Measurements from ENCODE around the gene CALM3.
A peak's percentile ranks its signal among the peaks of the same experiment; 100 is the strongest.
"Not testable (repeated sequence)": the region's sequence is repeated elsewhere in the genome, so short reads cannot be mapped to it uniquely, and the experiment has no call there.

Gene CALM3

GRCh38 chr19:46601318-46602224 is at the start of gene CALM3:
CALM3 (plus strand) TSS chr19:46601330; CDS start chr19:46601435, 105 bp downstream.
- DNase-seq = peak; percentile 24

- DNase-seq = no peak
These were observed 48.2 kb upstream of the CALM3 start for GRCh38 chr19:46552891-46553290.

DNA sequence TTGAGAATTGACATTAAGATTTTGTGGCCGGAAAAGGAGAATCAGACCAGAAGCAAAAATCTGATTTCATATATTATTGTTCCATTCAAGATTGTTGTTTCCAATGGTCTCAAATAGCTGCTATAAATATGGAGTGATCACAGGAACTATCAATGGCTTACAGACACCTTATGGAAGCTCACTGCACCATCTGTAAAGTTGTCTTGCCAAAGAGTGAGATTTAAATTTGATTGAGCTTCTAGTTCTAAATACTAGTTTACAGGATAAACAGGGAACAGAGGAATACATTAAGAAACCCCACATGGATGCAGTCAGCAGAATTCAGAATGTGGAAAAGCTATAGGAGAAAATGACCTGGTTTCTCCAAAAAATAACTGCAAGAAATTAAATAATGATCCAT is 47.0 kb upstream of the CALM3 start:
- no peak for DNase-seq

DNA sequence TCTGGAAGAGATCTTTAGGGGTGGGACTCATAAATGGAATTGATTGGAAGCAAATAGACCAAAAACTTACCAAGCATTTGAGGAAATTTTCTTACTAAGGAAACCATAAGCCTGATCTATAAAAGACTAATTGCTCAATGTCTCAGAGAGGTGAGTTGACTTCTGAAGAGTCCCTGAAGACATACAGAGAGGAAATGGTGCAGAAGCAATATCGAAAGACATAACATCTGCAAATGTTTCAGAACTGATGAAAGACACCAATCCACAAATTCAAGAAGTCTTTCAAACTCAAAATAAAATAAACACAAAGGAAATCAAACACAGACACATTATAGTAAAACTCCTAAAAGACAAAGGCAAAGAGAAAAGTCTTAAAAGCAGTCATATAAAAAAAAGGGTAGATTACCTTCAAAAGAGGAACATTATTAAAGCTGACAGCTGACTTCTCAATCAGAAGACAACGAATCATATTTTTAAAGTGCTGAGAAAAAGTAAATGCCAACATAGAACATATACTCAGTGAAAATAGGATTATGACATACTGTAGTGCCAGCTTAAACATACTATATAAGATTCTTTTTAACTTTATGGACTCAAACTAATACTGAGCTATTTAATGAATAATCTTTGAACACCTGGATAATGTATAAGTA is 45.4 kb upstream of the CALM3 start:
- DNase-seq = no peak

- not testable (repeated sequence) for DNase-seq
These were observed 44.7 kb upstream of the CALM3 start for GRCh38 chr19:46556471-46556870.

- no peak for DNase-seq
These were observed 41.9 kb upstream of the CALM3 start for GRCh38 chr19:46559203-46559602.

DNA sequence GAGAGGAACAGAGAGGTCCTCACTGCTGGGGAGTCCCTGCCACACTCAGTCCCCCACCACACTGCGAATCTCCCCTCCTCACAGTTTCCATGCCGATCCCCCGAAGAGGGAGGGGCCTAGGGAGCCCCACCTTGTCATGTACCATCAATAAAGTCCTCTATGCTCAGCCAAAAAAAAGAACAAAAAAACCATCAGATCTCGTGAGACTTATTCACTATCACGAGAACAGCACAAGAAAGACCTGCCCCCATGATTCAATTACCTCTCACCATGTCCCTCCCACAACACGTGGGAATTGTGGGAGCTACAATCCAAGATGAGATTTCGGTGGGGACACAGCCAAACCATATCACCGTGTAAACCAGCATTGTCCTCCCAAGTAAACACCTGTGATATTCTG is 41.5 kb upstream of the CALM3 start:
- not testable (repeated sequence) for DNase-seq

DNA sequence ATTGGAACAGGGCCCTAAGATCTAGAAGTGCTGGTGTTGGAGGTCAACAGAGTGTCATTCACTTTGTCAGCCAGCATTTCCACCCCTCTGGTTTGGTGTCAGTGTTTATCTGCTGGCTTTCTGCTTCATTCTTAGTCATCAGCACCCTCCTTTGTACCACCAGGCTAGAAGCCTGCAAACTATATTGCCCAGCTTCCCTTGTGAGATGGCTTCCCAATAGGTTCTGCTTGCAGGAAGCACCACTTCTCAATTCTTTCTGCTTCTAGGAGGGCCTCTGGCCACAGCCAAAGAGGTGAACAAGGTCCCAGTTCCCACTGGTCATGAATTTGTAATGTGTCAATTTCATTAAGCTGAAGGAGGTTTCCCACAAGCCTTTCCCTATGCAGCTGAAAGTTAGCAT is 36.4 kb upstream of the CALM3 start:
- no peak for DNase-seq

- peak; percentile 59 for DNase-seq
These were observed 29.6 kb upstream of the CALM3 start for GRCh38 chr19:46571495-46571894.

DNA sequence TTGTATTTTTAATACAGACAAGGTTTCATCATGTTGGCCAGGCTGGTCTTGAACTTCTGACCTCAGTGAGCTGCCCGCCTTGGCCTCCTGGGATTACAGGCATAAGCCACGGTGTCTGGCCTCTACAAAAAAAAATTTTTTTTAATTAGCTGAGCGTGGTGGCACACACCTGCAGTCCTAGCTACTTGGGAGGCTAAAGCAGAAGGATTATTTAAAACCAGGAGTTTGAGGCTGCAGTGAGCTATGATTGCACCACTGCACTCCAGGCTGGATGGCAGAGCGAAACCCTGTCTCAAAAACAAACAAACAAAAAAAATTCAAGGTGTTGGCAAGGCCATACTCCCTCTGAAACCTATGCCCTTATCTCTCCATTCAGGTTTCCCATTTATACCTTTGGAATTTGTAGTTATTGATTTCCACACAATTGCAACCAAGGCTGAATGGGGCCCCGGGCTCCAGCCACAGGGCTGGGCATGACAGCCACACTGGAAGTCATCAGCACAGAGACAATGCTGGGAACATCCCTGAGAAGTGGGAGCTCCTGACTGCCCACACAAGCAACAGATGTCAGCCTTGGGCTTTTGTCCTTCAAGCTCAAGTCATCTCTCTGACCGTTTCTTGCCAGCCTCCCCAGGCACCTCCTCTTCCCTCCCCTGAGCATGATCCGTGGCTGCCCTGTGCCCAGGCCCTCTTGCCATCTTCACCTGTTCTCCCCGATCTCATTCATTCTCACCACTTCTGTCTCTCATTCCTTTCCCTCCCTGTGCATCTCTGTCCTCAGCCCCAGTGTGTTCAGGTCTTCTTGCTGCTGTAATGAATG is 27.2 kb upstream of the CALM3 start:
- DNase-seq = no peak

- DNase-seq = peak; percentile 55
These were observed 26.6 kb upstream of the CALM3 start for GRCh38 chr19:46574533-46574932.

DNA sequence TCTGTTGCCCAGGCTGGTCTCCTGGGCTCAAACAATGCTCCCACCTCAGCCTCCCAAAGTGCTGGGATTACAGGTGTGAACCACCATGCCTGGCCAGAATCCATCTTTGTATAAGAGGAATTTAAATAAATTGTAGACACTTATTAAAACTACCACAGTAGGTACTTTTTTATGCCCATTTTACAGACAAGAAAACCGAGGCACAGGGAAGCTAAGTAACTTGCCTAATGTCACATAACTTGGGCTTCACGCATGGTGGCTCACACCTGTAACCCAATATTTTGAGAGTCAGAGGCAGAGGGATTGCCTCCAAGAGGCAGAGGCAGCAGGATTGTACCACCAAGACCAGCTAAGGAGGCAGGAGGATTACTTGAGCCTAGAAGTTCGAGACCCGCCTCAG is 22.7 kb upstream of the CALM3 start:
- DNase-seq = no peak

DNA sequence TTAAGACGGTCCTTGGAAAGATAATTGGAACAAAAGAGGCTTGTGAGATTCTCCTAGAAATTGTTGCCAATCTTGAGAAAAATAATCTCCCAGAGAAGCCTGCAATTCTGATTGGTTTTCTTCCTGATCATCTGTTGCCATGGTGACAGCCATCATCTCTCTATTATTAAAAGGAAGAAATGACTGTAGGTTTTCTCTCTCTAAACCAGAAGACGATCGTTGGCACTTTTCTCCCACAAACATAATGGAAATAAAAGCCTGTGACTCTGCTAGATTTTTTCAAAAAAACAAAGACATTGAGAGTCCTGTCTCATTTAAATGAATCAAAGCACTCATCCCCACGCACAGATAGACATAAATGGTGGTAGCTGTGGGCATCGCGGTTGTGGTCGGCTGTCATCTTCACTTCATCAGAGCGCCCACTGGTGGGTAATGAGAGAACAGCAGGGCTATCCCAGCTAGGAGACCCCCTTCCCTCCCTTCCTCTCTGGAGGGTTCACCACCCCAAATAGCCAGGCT is 21.7 kb upstream of the CALM3 start:
- DNase-seq = peak; percentile 27

GRCh38 chr19:46580247-46580646 is 20.9 kb upstream of the CALM3 start:
- no peak for DNase-seq

- no peak for DNase-seq
These were observed 15.6 kb upstream of the CALM3 start for GRCh38 chr19:46585539-46585938.

DNA sequence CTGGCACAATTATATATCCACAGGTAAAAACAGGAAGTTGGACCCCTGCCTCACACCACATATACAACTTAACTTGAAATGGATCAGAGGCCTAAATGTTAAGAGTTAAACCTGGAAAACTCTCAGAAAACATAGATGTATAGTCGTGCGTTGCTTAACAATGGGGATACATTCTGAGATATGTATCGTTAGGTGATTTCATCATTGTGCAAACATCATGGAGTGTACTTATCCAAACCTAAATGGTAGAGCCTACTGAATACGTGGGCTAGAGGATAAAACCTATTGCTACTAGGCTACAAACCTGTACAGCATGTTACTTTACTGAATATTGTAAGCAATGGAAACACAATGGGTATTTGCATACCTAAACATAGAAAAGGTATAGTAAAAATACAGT is 14.8 kb upstream of the CALM3 start:
- no peak for DNase-seq

DNA sequence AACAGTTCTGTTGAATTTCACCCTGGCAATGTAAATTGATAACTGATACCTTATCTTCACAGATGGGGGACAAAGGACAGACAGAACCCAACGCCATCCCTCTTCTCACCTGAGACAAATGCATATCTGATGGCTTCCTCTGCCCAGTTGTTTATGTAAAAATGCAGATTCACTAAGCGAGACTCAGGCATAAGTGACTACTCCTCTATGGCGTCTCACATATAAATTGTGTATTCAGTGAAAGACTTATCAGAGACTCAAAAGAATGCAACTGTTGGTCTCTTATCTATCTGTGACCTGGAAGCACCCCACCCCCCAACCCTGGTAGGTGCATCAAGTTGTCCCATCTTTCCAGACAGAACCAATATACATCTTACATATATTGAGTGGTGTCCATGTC is 13.3 kb upstream of the CALM3 start:
- DNase-seq = no peak

DNA sequence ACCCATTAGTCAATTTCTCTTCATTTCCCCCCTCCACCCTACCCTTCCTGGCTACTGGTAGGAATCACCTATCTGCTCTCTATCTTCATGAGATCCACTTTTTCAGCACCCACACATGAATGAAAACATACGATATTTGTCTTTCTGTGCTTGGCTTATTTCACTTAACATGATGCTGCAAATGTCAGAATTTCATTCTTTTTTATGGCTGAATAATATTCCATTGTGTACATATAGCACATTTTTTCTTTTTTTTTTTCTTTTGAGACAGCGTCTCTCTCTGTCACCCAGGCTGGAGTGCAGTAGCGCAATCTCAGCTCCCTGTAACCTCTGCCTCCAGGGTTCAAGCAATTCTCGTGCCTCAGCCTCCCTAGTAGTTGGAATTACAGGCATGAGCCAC is 9.9 kb upstream of the CALM3 start:
- DNase-seq = no peak

GRCh38 chr19:46591870-46592269 is 9.3 kb upstream of the CALM3 start:
- DNase-seq = no peak

DNA sequence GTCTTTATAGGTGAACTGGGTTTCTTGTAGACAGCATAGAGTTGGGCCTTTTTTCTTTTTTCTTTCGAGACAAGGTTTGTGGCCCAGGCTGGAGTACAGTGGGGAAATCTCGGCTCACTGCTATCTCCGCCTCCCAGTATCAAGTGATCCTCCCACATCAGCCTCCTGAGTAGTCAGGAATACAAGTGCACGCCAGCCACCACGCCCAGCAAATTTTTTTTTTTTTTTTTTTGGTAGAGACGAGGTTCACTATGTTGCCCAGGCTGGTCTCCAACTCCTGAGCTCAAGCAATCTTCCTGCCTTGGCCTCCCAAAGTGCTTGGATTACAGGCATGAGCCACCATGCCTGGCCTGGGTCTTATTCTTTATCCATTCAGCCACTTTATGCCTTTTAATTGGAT is 5.1 kb upstream of the CALM3 start:
- DNase-seq = peak; percentile 34

DNA sequence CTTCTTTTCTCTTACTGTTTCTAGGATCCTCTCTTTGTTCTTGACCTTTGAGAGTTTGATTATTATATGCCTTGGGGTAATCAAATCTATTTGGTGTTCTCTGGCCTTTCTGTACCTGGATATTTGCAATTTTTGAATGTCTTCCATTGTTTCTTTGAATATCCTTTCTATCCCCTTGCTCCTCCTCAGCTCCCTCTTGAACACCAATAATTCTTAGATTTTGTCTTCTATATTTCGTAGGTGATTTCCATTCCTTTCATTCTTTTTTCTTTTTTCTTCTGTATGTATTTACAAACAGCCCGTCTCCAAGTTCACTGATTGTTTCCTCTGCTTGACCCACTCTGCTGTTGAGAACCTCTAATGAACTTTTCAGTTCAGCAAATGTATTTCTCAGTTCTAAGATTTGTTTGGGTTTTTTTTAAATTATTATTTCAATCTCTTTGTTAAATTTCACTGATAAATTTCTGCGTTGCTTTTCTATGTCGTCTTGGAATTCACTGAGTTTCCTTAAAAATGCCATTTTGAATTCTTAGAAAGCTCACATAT is 2.7 kb upstream of the CALM3 start:
- no peak for DNase-seq

- peak; percentile 31 for DNase-seq
These were observed 1.3 kb upstream of the CALM3 start for GRCh38 chr19:46599716-46600373.

All from hematopoietic multipotent progenitor cell treated with erythropoietin and hydrocortisone succinate and interleukin-3 and kit ligand, for 8 days (in vitro differentiated cells).